DMS79 (cell line): ENCODE data around the gene GLCCI1.

ENCODE experiments used
- DNase-seq: peaks from one replicate; lab custom pipeline; 2025; lab: John Stamatoyannopoulos, UW

GLCCI1 gene

GRCh38 chr7:7968544-7969305 is at the start of gene GLCCI1:
Gene GLCCI1 (plus strand): TSS chr7:7968796. CDS start chr7:7969351, 555 bp downstream.
- DNase-seq: peak; percentile 97

- DNase-seq: no peak
These were observed 49.1 kb upstream of the GLCCI1 start for GRCh38 chr7:7919449-7919945.

GRCh38 chr7:7920056-7920455 is 48.5 kb upstream of the GLCCI1 start:
- DNase-seq: no peak

GRCh38 chr7:7920481-7920880 is 48.1 kb upstream of the GLCCI1 start:
- no peak for DNase-seq

- DNase-seq: no peak
These were observed 46.8 kb upstream of the GLCCI1 start for GRCh38 chr7:7921830-7922229.

- DNase-seq: peak; percentile 36
These were observed 45.8 kb upstream of the GLCCI1 start for GRCh38 chr7:7922684-7923385.

- no peak for DNase-seq
These were observed 44.8 kb upstream of the GLCCI1 start for GRCh38 chr7:7923818-7924217.

GRCh38 chr7:7924303-7924702 is 44.3 kb upstream of the GLCCI1 start:
- DNase-seq: no peak

- no peak for DNase-seq
These were observed 37.0 kb upstream of the GLCCI1 start for GRCh38 chr7:7931626-7932025.

- DNase-seq: no peak
These were observed 36.0 kb upstream of the GLCCI1 start for GRCh38 chr7:7932553-7932952.

GRCh38 chr7:7933915-7934526 is 34.6 kb upstream of the GLCCI1 start:
- DNase-seq: no peak

GRCh38 chr7:7934945-7935344 is 33.7 kb upstream of the GLCCI1 start:
- no peak for DNase-seq

- DNase-seq: no peak
These were observed 30.1 kb upstream of the GLCCI1 start for GRCh38 chr7:7938471-7938870.

- no peak for DNase-seq
These were observed 24.6 kb upstream of the GLCCI1 start for GRCh38 chr7:7943951-7944350.

GRCh38 chr7:7944619-7945282 is 23.8 kb upstream of the GLCCI1 start:
- no peak for DNase-seq

- DNase-seq: no peak
These were observed 22.1 kb upstream of the GLCCI1 start for GRCh38 chr7:7946486-7946885.

GRCh38 chr7:7948232-7948631 is 20.4 kb upstream of the GLCCI1 start:
- DNase-seq: no peak

- DNase-seq: no peak
These were observed 14.8 kb upstream of the GLCCI1 start for GRCh38 chr7:7953806-7954205.

- DNase-seq: peak; percentile 51
These were observed 12.0 kb upstream of the GLCCI1 start for GRCh38 chr7:7956531-7957128.

- no peak for DNase-seq
These were observed 11.1 kb upstream of the GLCCI1 start for GRCh38 chr7:7957513-7957912.

- no peak for DNase-seq
These were observed 8.5 kb upstream of the GLCCI1 start for GRCh38 chr7:7959979-7960670.
